Measurements from ENCODE around the gene ZNF208. TPM values are rescaled to one million over a fixed set of nuclear protein-coding genes. Genes with fewer than 3 reads are reported as not detected.

ZNF208 gene
- total and polyA plus RNA-seq, 11 donors, result 3.9 to 45.4 (median 14.3) TPM

DNA sequence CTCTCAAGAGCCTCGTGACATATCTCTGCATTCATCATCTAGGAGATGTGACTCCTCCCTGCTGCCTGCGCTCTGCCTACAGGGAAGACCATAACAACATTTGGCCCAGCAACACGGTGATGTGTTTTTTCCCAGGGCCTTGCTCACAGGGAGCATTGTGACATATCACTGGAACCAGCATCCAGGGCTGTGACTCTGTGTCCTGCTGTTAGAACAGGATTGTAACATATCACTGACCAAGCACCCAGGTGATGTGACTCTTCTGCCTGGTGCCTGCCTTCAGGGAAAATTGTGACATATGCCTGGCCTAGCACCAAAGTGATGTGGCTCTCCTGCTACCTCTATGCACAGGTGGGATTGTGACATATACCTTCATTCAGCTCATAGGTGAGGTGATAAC is 95.3 kb downstream of the ZNF208 start:
- no peaks in the 10 kb centered on the region for H3K4me1 ChIP-seq
- intact Hi-C loops (cut with DNase I), result no loop called here
- no peak overlapping the region for H3K27ac ChIP-seq
- 35 to 52% (median 41%) methylated on average over 3 of the region's 3 CpGs for WGBS, 4 donors
- H3K4me3 ChIP-seq, result no peak overlapping the region
- peaks cover 0 to 44% (median 3%) of the 10 kb centered on the region in 12 donors for H3K9me3 ChIP-seq
- DNase-seq (no peak), ATAC-seq (no peak)
- H3K36me3 ChIP-seq, result no peaks in the 10 kb centered on the region
- no peaks in the 10 kb centered on the region for H3K27me3 ChIP-seq
- TF ChIP-seq, protein P1, sequence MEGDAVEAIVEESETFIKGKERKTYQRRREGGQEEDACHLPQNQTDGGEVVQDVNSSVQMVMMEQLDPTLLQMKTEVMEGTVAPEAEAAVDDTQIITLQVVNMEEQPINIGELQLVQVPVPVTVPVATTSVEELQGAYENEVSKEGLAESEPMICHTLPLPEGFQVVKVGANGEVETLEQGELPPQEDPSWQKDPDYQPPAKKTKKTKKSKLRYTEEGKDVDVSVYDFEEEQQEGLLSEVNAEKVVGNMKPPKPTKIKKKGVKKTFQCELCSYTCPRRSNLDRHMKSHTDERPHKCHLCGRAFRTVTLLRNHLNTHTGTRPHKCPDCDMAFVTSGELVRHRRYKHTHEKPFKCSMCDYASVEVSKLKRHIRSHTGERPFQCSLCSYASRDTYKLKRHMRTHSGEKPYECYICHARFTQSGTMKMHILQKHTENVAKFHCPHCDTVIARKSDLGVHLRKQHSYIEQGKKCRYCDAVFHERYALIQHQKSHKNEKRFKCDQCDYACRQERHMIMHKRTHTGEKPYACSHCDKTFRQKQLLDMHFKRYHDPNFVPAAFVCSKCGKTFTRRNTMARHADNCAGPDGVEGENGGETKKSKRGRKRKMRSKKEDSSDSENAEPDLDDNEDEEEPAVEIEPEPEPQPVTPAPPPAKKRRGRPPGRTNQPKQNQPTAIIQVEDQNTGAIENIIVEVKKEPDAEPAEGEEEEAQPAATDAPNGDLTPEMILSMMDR (IDR thresholded peaks at IDR 0.05), result no peak
- TF ChIP-seq POLR2A (IDR thresholded peaks at IDR 0.05), result no peak

DNA sequence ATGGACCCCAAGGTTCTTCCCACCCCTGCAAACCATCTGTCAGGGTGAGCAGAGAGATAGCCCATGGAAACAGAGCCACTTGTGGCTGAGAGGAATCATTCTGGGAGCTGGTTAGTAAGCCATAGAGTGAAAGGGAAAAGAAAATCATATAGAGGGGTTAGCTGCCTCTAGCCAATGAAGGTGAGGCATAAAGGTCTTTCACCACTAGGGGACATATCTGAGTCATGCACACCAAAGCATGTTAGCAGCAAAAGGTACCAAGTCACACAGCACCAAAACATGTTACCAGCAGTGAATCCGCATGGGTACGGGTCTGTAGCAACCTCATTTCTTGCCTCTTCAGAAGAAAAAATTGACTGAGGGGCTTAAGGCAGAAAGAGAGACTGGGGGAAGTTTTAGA is 98.1 kb downstream of the ZNF208 start:
- Histone ChIP-seq H3K9me3 (peaks cover 0 to 31% (median 0%) of the 10 kb centered on the region in 12 donors), H3K4me1 (no peaks in the 10 kb centered on the region), H3K36me3 (no peaks in the 10 kb centered on the region), H3K27me3 (no peaks in the 10 kb centered on the region), H3K27ac (no peak overlapping the region), H3K4me3 (no peak overlapping the region)
- ATAC-seq (no peak), DNase-seq (no peak)
- TF ChIP-seq, protein P1 (IDR thresholded peaks at IDR 0.05), result no peak
- no peak for TF ChIP-seq POLR2A (IDR thresholded peaks at IDR 0.05)
- intact Hi-C loops (cut with DNase I), result no loop called here
- WGBS, 4 donors, result 69 to 93% (median 74%) methylated on average over 2 of the region's 2 CpGs

DNA sequence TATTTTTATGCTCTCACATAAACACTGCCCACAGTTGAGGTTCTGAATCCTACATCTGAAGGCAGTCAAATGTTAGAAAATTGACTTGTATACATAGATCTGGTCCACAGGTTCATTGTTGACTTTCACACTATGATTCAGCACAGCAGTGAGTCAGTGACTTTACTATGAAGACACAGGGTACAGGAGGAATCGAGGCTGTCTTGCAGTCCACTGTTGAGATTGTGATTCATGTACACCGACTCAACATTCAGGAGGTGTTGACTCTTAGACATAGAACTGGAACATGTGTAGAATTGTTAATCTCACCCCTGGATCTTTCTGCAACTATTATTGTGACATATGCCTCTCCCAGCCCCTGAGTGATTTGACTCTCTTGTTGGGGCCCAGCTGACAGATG is 100.4 kb downstream of the ZNF208 start:
- no peak overlapping the region for H3K27ac ChIP-seq
- TF ChIP-seq, protein P1 (IDR thresholded peaks at IDR 0.05), result no peak
- no peak for TF ChIP-seq POLR2A (IDR thresholded peaks at IDR 0.05)
- no peaks in the 10 kb centered on the region for H3K27me3 ChIP-seq
- intact Hi-C loops (cut with DNase I), result no loop called here
- ATAC-seq (no peak), DNase-seq (no peak)
- WGBS, 4 donors, result 71 to 85% (median 81%) methylated on average over 2 of the region's 2 CpGs
- no peaks in the 10 kb centered on the region for H3K4me1 ChIP-seq
- H3K4me3 ChIP-seq, result no peak overlapping the region
- H3K9me3 ChIP-seq, result peaks cover 0 to 22% (median 0%) of the 10 kb centered on the region in 12 donors
- no peaks in the 10 kb centered on the region for H3K36me3 ChIP-seq

DNA sequence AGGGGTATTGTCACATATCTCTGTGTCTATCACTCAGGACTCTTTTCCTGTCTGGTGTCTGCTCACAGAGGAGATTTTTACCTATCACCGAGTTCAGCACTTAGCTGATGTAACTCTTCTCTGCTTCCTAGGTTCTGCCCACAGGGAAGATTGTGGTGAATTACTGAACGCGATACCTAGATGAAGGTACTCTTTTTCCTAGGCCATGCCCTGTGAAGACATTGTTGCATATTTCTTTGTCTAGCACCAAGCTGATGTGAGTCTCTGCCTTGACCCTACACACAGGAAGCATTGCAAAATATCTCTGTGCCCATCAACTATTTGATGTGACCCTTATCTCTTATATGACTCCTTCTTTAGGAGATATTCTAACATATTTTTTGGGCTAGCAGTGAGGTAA is 102.7 kb downstream of the ZNF208 start:
- 82 to 88% (median 84%) methylated on average over 3 of the region's 3 CpGs for WGBS, 4 donors
- peaks cover 0 to 12% (median 0%) of the 10 kb centered on the region in 12 donors for H3K9me3 ChIP-seq

More for the DNA sequence above, 102.7 kb downstream of the ZNF208 start:
- intact Hi-C loops (cut with DNase I), result no loop called here
- no peak overlapping the region for H3K4me3 ChIP-seq
- H3K27me3 ChIP-seq, result no peaks in the 10 kb centered on the region
- peaks cover 0 to 9% (median 0%) of the 10 kb centered on the region in 12 donors for H3K4me1 ChIP-seq
- H3K36me3 ChIP-seq, result no peaks in the 10 kb centered on the region
- DNase-seq (no peak), ATAC-seq (no peak)
- TF ChIP-seq, protein P1 (IDR thresholded peaks at IDR 0.05), result no peak
- no peak for TF ChIP-seq POLR2A (IDR thresholded peaks at IDR 0.05)
- no peak overlapping the region for H3K27ac ChIP-seq
